ENCODE data around the gene RPL41. TPM values are rescaled to one million over a fixed set of nuclear protein-coding genes. Genes with fewer than 3 reads are reported as not detected.

The RPL41 gene
- total RNA-seq, 1 donor from 2014 or later = 5,829 TPM

DNA sequence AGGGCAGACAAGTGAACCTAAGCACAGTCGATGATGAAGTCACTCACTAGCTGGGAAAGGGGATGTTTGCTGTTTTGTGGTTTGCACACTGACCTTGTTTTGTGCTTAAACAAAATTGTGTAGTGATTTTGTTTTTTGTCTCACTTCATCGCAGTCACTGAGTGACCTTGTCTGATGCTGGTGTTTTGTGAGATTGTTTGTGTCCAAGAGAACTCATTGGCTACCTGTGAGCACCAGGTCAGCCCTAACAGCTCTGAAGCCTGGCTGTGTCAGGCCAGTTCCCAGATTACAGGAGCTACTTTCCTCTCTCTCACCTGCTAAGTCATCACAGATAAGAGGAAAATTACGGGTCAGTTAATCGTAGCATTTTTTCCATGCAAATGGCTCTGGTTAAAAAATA is 7.7 kb downstream of the RPL41 start:
- Mint-ChIP-seq H3K36me3 (ENCODE audit: low read depth) (peaks cover 47% of the 10 kb centered on the region), H3K9me3 (no peaks in the 10 kb centered on the region), H3K27me3 (no peaks in the 10 kb centered on the region), H3K4me3 (no peak overlapping the region), H3K27ac (peak overlapping the region; percentile 50), H3K4me1 (peaks cover 46% of the 10 kb centered on the region)
- POLR2A ChIA-PET = interaction anchor here (0.6 to 6.3 kb wide), 6 partner anchors 7 to 65 kb away, joined by 3 to 104 read pairs (median 4); partner anchors contain the start of genes MYL6B, PA2G4, RPL41 and SMARCC2
- DNase-seq (no peak), ATAC-seq (ENCODE audit: low read depth) (no peak)
- intact Hi-C loops (cut with micrococcal nuclease) = loop anchor here (10.0 kb wide), 1 partner anchor 471 kb away; no protein-coding TSS in a partner anchor
- TF ChIP-seq, protein P1, sequence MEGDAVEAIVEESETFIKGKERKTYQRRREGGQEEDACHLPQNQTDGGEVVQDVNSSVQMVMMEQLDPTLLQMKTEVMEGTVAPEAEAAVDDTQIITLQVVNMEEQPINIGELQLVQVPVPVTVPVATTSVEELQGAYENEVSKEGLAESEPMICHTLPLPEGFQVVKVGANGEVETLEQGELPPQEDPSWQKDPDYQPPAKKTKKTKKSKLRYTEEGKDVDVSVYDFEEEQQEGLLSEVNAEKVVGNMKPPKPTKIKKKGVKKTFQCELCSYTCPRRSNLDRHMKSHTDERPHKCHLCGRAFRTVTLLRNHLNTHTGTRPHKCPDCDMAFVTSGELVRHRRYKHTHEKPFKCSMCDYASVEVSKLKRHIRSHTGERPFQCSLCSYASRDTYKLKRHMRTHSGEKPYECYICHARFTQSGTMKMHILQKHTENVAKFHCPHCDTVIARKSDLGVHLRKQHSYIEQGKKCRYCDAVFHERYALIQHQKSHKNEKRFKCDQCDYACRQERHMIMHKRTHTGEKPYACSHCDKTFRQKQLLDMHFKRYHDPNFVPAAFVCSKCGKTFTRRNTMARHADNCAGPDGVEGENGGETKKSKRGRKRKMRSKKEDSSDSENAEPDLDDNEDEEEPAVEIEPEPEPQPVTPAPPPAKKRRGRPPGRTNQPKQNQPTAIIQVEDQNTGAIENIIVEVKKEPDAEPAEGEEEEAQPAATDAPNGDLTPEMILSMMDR (IDR thresholded peaks at IDR 0.05) = no peak
- CTCF ChIA-PET = interaction anchor here (1.3 to 6.0 kb wide), 4 partner anchors 65 to 340 kb away, joined by 3 to 59 read pairs (median 4); partner anchors contain the start of genes ANKRD52 and SMARCC2

DNA sequence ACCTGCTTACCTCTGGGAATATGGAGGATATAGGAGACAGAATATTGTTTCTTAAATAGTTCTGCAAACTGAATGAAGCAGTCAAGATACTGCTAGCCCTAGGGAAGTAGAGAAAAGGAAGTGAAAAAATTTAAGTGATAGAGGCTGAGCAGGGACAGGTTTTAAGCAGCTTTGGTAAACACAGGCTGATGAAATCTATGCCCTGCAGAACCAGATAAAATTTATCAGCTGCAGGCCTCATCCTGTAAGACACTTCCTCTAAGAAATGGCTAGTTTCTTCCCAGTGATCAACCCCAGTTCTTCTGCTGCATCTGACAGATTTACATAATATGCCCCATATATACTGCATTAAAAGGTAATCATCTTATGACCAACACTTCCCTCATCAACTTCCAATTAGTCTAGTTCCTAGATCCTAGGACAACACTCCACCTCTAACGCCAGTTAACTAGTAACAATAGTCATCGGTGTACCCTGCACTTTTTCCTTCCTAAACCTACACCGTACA is 10.4 kb downstream of the RPL41 start:
- Mint-ChIP-seq H3K4me3 (peak overlapping the region; percentile 97), H3K36me3 (ENCODE audit: low read depth) (peaks cover 44% of the 10 kb centered on the region), H3K4me1 (peaks cover 60% of the 10 kb centered on the region), H3K9me3 (no peaks in the 10 kb centered on the region), H3K27ac (peak overlapping the region; percentile 98), H3K27me3 (no peaks in the 10 kb centered on the region)
- no peak for DNase-seq
- peak; percentile 12 for ATAC-seq (ENCODE audit: low read depth)
- ChIA-PET POLR2A (interaction anchor here (0.6 to 6.3 kb wide), 17 partner anchors 10 to 297 kb away, joined by 3 to 104 read pairs (median 7); partner anchors contain the start of genes CS, DNAJC14, MYL6 and MYL6B), CTCF (interaction anchor here (0.7 to 6.0 kb wide), 11 partner anchors 8 to 337 kb away, joined by 3 to 59 read pairs (median 5); partner anchors contain the start of genes MYL6, MYL6B, SMARCC2 and ZC3H10)
- TF ChIP-seq, protein P1 (IDR thresholded peaks at IDR 0.05) = no peak
- intact Hi-C loops (cut with micrococcal nuclease) = loop anchor here (1.0 to 10.0 kb wide), 8 partner anchors 8 to 985 kb away; partner anchors contain the start of genes CS, MYL6, NABP2 and SMARCC2

DNA sequence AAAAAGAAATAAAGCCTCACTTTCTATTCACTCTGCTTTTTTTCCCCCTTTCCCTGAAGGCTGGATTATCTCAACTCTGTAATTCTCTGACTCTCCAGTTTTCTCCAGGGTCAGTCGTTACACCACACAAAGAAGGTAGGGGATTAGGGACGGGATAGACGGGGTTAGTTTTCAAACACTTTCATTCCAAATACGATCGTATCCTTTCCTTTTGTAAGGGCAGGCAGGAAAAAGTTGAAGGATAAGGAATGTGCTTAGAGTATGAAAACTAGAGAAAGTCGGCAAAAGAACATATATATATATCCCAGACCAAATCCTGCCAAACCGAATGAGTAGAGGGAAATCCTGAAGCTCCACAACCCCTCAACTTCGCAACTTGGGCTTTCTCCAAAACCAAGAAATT is 11.1 kb downstream of the RPL41 start:
- ChIA-PET POLR2A (interaction anchor here (0.5 to 6.3 kb wide), 31 partner anchors 10 to 1837 kb away, joined by 3 to 104 read pairs (median 4); partner anchors contain the start of genes ANKRD52, CNPY2, CS and IL23A), CTCF (interaction anchor here (1.1 to 6.0 kb wide), 6 partner anchors 9 to 336 kb away, joined by 3 to 59 read pairs (median 6); partner anchors contain the start of genes RNF41, SMARCC2 and ZC3H10)
- Mint-ChIP-seq H3K36me3 (ENCODE audit: low read depth) (peaks cover 46% of the 10 kb centered on the region), H3K27me3 (no peaks in the 10 kb centered on the region), H3K27ac (peak overlapping the region; percentile 98), H3K4me1 (peaks cover 67% of the 10 kb centered on the region), H3K4me3 (peak overlapping the region; percentile 97), H3K9me3 (no peaks in the 10 kb centered on the region)
- intact Hi-C loops (cut with micrococcal nuclease) = loop anchor here (10.0 kb wide), 1 partner anchor 467 kb away; no protein-coding TSS in a partner anchor
- DNase-seq (no peak), ATAC-seq (ENCODE audit: low read depth) (no peak)
- TF ChIP-seq, protein P1 (IDR thresholded peaks at IDR 0.05) = no peak

DNA sequence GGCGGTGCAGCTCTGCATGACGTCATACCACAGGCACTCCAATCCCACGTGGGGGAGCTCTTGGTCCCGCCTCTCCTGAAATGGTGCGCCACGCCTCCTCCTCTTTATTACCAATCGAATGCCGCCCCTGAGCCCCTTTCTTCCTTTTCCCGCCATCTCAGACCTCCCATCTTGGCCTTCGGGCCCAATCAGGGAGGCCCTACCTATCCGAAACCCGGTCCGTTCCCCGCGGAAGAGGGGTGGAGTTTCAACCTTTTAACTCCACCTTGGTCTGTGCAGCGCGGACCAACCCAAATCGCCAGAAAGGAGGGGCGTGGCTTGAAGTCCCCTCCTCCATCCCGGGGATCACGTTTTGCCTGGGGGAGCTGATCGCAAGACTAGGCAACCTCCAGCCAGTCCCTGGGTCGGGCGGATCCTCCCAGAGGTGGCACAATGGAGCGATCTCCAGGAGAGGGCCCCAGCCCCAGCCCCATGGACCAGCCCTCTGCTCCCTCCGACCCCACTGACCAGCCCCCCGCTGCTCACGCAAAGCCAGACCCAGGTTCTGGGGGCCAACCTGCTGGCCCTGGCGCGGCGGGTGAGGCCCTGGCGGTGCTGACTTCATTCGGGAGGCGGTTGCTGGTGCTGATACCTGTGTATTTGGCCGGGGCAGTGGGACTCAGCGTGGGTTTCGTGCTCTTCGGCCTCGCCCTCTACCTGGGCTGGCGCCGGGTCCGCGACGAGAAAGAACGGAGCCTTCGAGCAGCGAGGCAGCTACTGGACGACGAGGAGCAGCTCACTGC is 11.6 kb downstream of the RPL41 start, which contains the start of gene ESYT1:
Gene ESYT1, plus strand, starts transcription at position 380 of the 782 bp plus-strand sequence. Its CDS starts 53 bp downstream, at position 433.
- DNase-seq = peak; percentile 83
- H3K36me3 Mint-ChIP-seq (ENCODE audit: low read depth) = peaks cover 47% of the 10 kb centered on the region
- CTCF ChIA-PET = interaction anchor here (1.1 to 6.0 kb wide), 6 partner anchors 9 to 336 kb away, joined by 3 to 59 read pairs (median 6); partner anchors contain the start of genes RNF41, SMARCC2 and ZC3H10
- intact Hi-C loops (cut with micrococcal nuclease) = loop anchor here (1.0 to 10.0 kb wide), 3 partner anchors 24 to 467 kb away; partner anchors contain the start of genes MYL6B and PA2G4
- peaks cover 69% of the 10 kb centered on the region for H3K4me1 Mint-ChIP-seq
- peak; percentile 86 for ATAC-seq (ENCODE audit: low read depth)
- peak within 1 kb of the TSS; percentile 97 for H3K4me3 Mint-ChIP-seq
- H3K27ac Mint-ChIP-seq = peak within 1 kb of the TSS; percentile 98
- H3K27me3 Mint-ChIP-seq = no peaks in the 10 kb centered on the region
- TF ChIP-seq, protein P1 (IDR thresholded peaks at IDR 0.05) = no peak
- POLR2A ChIA-PET = interaction anchor here (0.5 to 6.3 kb wide), 36 partner anchors 9 to 1837 kb away, joined by 3 to 104 read pairs (median 4); partner anchors contain the start of genes ANKRD52, CNPY2, CS and IL23A
- H3K9me3 Mint-ChIP-seq = no peaks in the 10 kb centered on the region

Data from activated B cell treated with CpG ODN at 0.5 μM for 24 hours (primary cell).